HG03196 (cell line): ENCODE measurements around the gene LMF2.

Source experiments
- ATAC-seq: cut with Tn5 transposase; IDR thresholded peaks from one replicate; pipeline ENCODE4 v1.9.1; 2021; ENCODE audit not compliant: unreplicated experiment

The LMF2 gene

GRCh38 chr22:50483977-50484853 lies 23.3 kb downstream of the LMF2 start:
- ATAC-seq: no peak

GRCh38 chr22:50483556-50483955 lies 23.9 kb downstream of the LMF2 start:
- no peak for ATAC-seq

GRCh38 chr22:50483106-50483505 lies 24.4 kb downstream of the LMF2 start:
- ATAC-seq: no peak

GRCh38 chr22:50482107-50483074 lies 25.1 kb downstream of the LMF2 start:
- ATAC-seq: no peak

GRCh38 chr22:50481440-50482106 lies 25.9 kb downstream of the LMF2 start, which contains the start of gene ADM2:
ADM2 (plus strand) TSS chr22:50481543; CDS start chr22:50481848, 305 bp downstream.
- ATAC-seq: no peak

- ATAC-seq: no peak
Measured at GRCh38 chr22:50481045-50481439, 26.5 kb downstream of the LMF2 start.

GRCh38 chr22:50479721-50480120 lies 27.8 kb downstream of the LMF2 start:
- no peak for ATAC-seq

- no peak for ATAC-seq
Measured at GRCh38 chr22:50477923-50478322, 29.6 kb downstream of the LMF2 start.

- ATAC-seq: no peak
Measured at GRCh38 chr22:50476868-50477267, 30.6 kb downstream of the LMF2 start.

GRCh38 chr22:50475652-50476002 lies 31.9 kb downstream of the LMF2 start:
- no peak for ATAC-seq

GRCh38 chr22:50474710-50475651 lies 32.5 kb downstream of the LMF2 start, which contains the start of gene SBF1:
SBF1 (minus strand) TSS chr22:50475035; CDS start chr22:50474840, 195 bp downstream.
- peak; percentile 62 for ATAC-seq

- ATAC-seq: no peak
Measured at GRCh38 chr22:50473855-50474671, 33.4 kb downstream of the LMF2 start.

GRCh38 chr22:50473088-50473487 lies 34.4 kb downstream of the LMF2 start:
- no peak for ATAC-seq

- ATAC-seq: no peak
Measured at GRCh38 chr22:50471962-50472361, 35.5 kb downstream of the LMF2 start.

GRCh38 chr22:50471197-50471847 lies 36.2 kb downstream of the LMF2 start:
- ATAC-seq: no peak

GRCh38 chr22:50470491-50470890 lies 37.0 kb downstream of the LMF2 start:
- ATAC-seq: no peak

GRCh38 chr22:50469377-50470305 lies 37.9 kb downstream of the LMF2 start:
- peak; percentile 50 for ATAC-seq
